ENCODE results near the gene NALCN.

Gene NALCN

GRCh38 chr13:101144808-101145419 lies 271.4 kb downstream of the NALCN start:
- TF ChIP-seq SP7 (tag by site-specific recombination; IDR thresholded peaks at IDR 0.05) (no peak), ZNF654 (tag by site-specific recombination; IDR thresholded peaks at IDR 0.05; ENCODE audit: low read depth) (peak; percentile 84)
- H3K4me3 ChIP-seq (ENCODE audit: low read depth, low read length), result no peak overlapping the region
- no peaks in the 10 kb centered on the region for H3K9me3 ChIP-seq (ENCODE audit: control insufficient read depth, insufficient read depth, low read depth, low read length)
- ChIA-PET CTCF (interaction anchor here (0.6 to 3.2 kb wide), 52 partner anchors 9 to 1426 kb away, joined by 3 to 30 read pairs (median 3); no protein-coding TSS in a partner anchor), POLR2A (no interaction called here)
- no peaks in the 10 kb centered on the region for H3K4me1 ChIP-seq (ENCODE audit: control insufficient read depth, insufficient read depth, low read length)
- no peaks in the 10 kb centered on the region for H3K36me3 ChIP-seq (ENCODE audit: control insufficient read depth in 2 of 2, insufficient read depth in 1 of 2, low read length in 2 of 2)
- no peak overlapping the region for H3K27ac ChIP-seq (ENCODE audit: extremely low read depth, low read depth, low read length)

- Histone ChIP-seq H3K9me3 (ENCODE audit: control insufficient read depth, insufficient read depth, low read depth, low read length) (no peaks in the 10 kb centered on the region), H3K4me3 (ENCODE audit: low read depth, low read length) (no peak overlapping the region), H3K27ac (ENCODE audit: extremely low read depth, low read depth, low read length) (no peak overlapping the region), H3K36me3 (ENCODE audit: control insufficient read depth in 2 of 2, insufficient read depth in 1 of 2, low read length in 2 of 2) (no peaks in the 10 kb centered on the region), H3K4me1 (ENCODE audit: control insufficient read depth, insufficient read depth, low read length) (no peaks in the 10 kb centered on the region)
- CTCF ChIA-PET, result interaction anchor here (0.8 kb wide), 1 partner anchor 799 kb away, joined by 3 read pairs; no protein-coding TSS in a partner anchor
- POLR2A ChIA-PET, result no interaction called here
- TF ChIP-seq ZNF148 (tag by site-specific recombination; IDR thresholded peaks at IDR 0.05; ENCODE audit: borderline replicate concordance), result no peak
- no peak for TF ChIP-seq ZNF76 (tag by site-specific recombination; IDR thresholded peaks at IDR 0.05; ENCODE audit: borderline replicate concordance, low read depth)
- no peak for TF ChIP-seq HOXD13 (CRISPR knock-in tag; IDR thresholded peaks at IDR 0.05; ENCODE audit: borderline replicate concordance)
These were observed 275.4 kb downstream of the NALCN start for GRCh38 chr13:101140936-101141335.

GRCh38 chr13:101140087-101140770 lies 276.1 kb downstream of the NALCN start:
- ChIA-PET CTCF (interaction anchor here (0.8 kb wide), 1 partner anchor 800 kb away, joined by 3 read pairs; no protein-coding TSS in a partner anchor), POLR2A (no interaction called here)
- no peaks in the 10 kb centered on the region for H3K9me3 ChIP-seq (ENCODE audit: control insufficient read depth, insufficient read depth, low read depth, low read length)
- H3K4me1 ChIP-seq (ENCODE audit: control insufficient read depth, insufficient read depth, low read length), result no peaks in the 10 kb centered on the region
- no peak for TF ChIP-seq ZNF558 (tag by site-specific recombination; IDR thresholded peaks at IDR 0.05)
- no peak for TF ChIP-seq ZNF335 (tag by site-specific recombination; conservative IDR thresholded peaks at IDR 0.05)
- no peak for TF ChIP-seq ZNF768 (tag by site-specific recombination; IDR thresholded peaks at IDR 0.05)
- TF ChIP-seq ZNF391 (tag by site-specific recombination; IDR thresholded peaks at IDR 0.05; ENCODE audit: borderline replicate concordance, low read depth), result no peak
- no peak for TF ChIP-seq ZNF560 (tag by site-specific recombination; IDR thresholded peaks at IDR 0.05; ENCODE audit: borderline replicate concordance)
- no peak for TF ChIP-seq ZNF704 (tag by site-specific recombination; IDR thresholded peaks at IDR 0.05)
- TF ChIP-seq ZNF830 (tag by site-specific recombination; IDR thresholded peaks at IDR 0.05; ENCODE audit: low read depth), result no peak
- TF ChIP-seq ZNF600 (tag by site-specific recombination; IDR thresholded peaks at IDR 0.05), result no peak
- TF ChIP-seq ZNF426 (tag by site-specific recombination; IDR thresholded peaks at IDR 0.05), result no peak
- no peak for TF ChIP-seq ZNF169 (tag by site-specific recombination; IDR thresholded peaks at IDR 0.05)
- TF ChIP-seq ZSCAN30 (tag by site-specific recombination; IDR thresholded peaks at IDR 0.05), result no peak
- TF ChIP-seq ZNF596 (tag by site-specific recombination; IDR thresholded peaks at IDR 0.05), result no peak
- TF ChIP-seq RBAK (tag by site-specific recombination; IDR thresholded peaks at IDR 0.05), result no peak
- H3K4me3 ChIP-seq (ENCODE audit: low read depth, low read length), result no peak overlapping the region
- no peaks in the 10 kb centered on the region for H3K36me3 ChIP-seq (ENCODE audit: control insufficient read depth in 2 of 2, insufficient read depth in 1 of 2, low read length in 2 of 2)
- H3K27ac ChIP-seq (ENCODE audit: extremely low read depth, low read depth, low read length), result no peak overlapping the region

Data from HEK293 (cell line).